BE2C (cell line): Measurements from ENCODE around the gene CHD6.

ENCODE experiments used
- DNase-seq: peaks from one replicate; pipeline ENCODE4 v3.0.0-alpha.2; 2020
- H3K27me3 ChIP-seq: fragments of 250-450 bp; sonication (Bioruptor Pico); 2 replicates; pipeline ENCODE4 v1.5.1; 2020; ENCODE audit warnings: mild to moderate bottlenecking
- H3K36me3 ChIP-seq: fragments of 250-450 bp; sonication (Bioruptor Pico); 2 replicates; pipeline ENCODE4 v1.5.1; 2020; ENCODE audit warnings: mild to moderate bottlenecking
- H3K4me1 ChIP-seq: fragments of 250-450 bp; sonication (Bioruptor Pico); 2 replicates; pipeline ENCODE4 v1.5.1; 2020
- H3K4me3 ChIP-seq: 2 replicates; pipeline ENCODE4 v1.5.1; 2011; ENCODE audit warnings: low read depth, low read length
- H3K9me3 ChIP-seq: fragments of 250-450 bp; sonication (Bioruptor Pico); 2 replicates; pipeline ENCODE4 v1.5.1; 2020
- CTCF ChIP-seq: IDR thresholded peaks from 2 replicates; pipeline ENCODE4 v1.5.1; 2012; ENCODE audit warnings: mild to moderate bottlenecking, low read depth, low read length

Gene CHD6

GRCh38 chr20:41440882-41441281 is 177.3 kb downstream of the CHD6 start:
- TF ChIP-seq CTCF, result no peak
- H3K27me3 ChIP-seq, result no peaks in the 10 kb centered on the region
- H3K9me3 ChIP-seq, result no peaks in the 10 kb centered on the region
- H3K4me1 ChIP-seq, result no peaks in the 10 kb centered on the region
- H3K36me3 ChIP-seq, result peaks cover 52% of the 10 kb centered on the region
- no peak overlapping the region for H3K4me3 ChIP-seq
- no peak for DNase-seq

DNA sequence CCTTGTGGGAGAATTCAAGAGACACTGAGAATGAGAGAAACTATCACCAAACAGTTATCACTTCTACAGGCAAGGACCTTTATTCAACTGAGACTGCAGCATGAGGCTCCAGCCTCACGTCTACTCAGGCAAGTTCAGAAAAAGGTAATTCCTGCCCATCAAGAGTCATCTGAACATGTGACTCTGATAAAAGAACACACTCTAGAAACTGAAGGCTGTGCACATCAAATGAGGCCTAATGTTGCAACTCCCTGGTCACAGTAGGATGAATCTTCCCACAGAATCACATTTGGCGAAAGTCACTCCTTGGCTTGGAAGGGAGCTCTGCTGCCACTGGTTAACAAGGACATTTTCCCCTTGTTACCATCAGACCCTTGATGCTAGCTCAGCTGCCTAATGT is 180.3 kb downstream of the CHD6 start:
- DNase-seq, result no peak
- no peak for TF ChIP-seq CTCF
- no peaks in the 10 kb centered on the region for H3K4me1 ChIP-seq
- H3K27me3 ChIP-seq, result no peaks in the 10 kb centered on the region
- H3K9me3 ChIP-seq, result no peaks in the 10 kb centered on the region
- no peak overlapping the region for H3K4me3 ChIP-seq
- H3K36me3 ChIP-seq, result peaks cover 28% of the 10 kb centered on the region

GRCh38 chr20:41436679-41437078 is 181.5 kb downstream of the CHD6 start:
- H3K27me3 ChIP-seq, result no peaks in the 10 kb centered on the region
- no peak for TF ChIP-seq CTCF
- peaks cover 35% of the 10 kb centered on the region for H3K36me3 ChIP-seq
- no peak for DNase-seq
- no peak overlapping the region for H3K4me3 ChIP-seq
- H3K4me1 ChIP-seq, result no peaks in the 10 kb centered on the region
- no peaks in the 10 kb centered on the region for H3K9me3 ChIP-seq

- Histone ChIP-seq H3K27me3 (no peaks in the 10 kb centered on the region), H3K9me3 (no peaks in the 10 kb centered on the region), H3K36me3 (peaks cover 41% of the 10 kb centered on the region), H3K4me3 (no peak overlapping the region), H3K4me1 (no peaks in the 10 kb centered on the region)
- no peak for TF ChIP-seq CTCF
- DNase-seq, result no peak
Measured at GRCh38 chr20:41433203-41433602, 185.0 kb downstream of the CHD6 start.

GRCh38 chr20:41432746-41433145 is 185.4 kb downstream of the CHD6 start:
- Histone ChIP-seq H3K4me1 (no peaks in the 10 kb centered on the region), H3K27me3 (no peaks in the 10 kb centered on the region), H3K4me3 (no peak overlapping the region), H3K36me3 (peaks cover 41% of the 10 kb centered on the region), H3K9me3 (no peaks in the 10 kb centered on the region)
- TF ChIP-seq CTCF, result no peak
- no peak for DNase-seq

- H3K27me3 ChIP-seq, result no peaks in the 10 kb centered on the region
- H3K36me3 ChIP-seq, result peaks cover 54% of the 10 kb centered on the region
- no peaks in the 10 kb centered on the region for H3K4me1 ChIP-seq
- no peaks in the 10 kb centered on the region for H3K9me3 ChIP-seq
- no peak overlapping the region for H3K4me3 ChIP-seq
- no peak for TF ChIP-seq CTCF
- no peak for DNase-seq
Measured at GRCh38 chr20:41428285-41428684, 189.9 kb downstream of the CHD6 start.
